Endothelial cell (in vitro differentiated cells): ENCODE results near the gene XAGE1B. TPM values are rescaled to one million over a fixed set of nuclear protein-coding genes. Genes with fewer than 3 reads are reported as not detected.
"Not testable (repeated sequence)": the region's sequence is repeated elsewhere in the genome, so short reads cannot be mapped to it uniquely, and the experiment has no call there.

ENCODE experiments used
- DNase-seq: peaks from one replicate; pipeline ENCODE4 v3.0.0; 2021; ENCODE audit warnings: low spot score
- H3K27ac Mint-ChIP-seq: one replicate; pipeline ENCODE4 v1.8.0; 2021; ENCODE audit warnings: mixed read lengths, inconsistent platforms; ENCODE audit not compliant: unreplicated experiment
- H3K27me3 Mint-ChIP-seq: one replicate; pipeline ENCODE4 v1.8.0; 2021; ENCODE audit warnings: mild to moderate bottlenecking, moderate library complexity, mixed read lengths, inconsistent platforms; ENCODE audit not compliant: unreplicated experiment
- H3K36me3 Mint-ChIP-seq: one replicate; pipeline ENCODE4 v1.8.0; 2021; ENCODE audit warnings: mild to moderate bottlenecking, low read depth, mixed read lengths, inconsistent platforms; ENCODE audit not compliant: unreplicated experiment
- H3K4me1 Mint-ChIP-seq: one replicate; pipeline ENCODE4 v1.8.0; 2021; ENCODE audit warnings: mild to moderate bottlenecking, mixed read lengths, inconsistent platforms; ENCODE audit not compliant: unreplicated experiment
- H3K4me3 Mint-ChIP-seq: one replicate; pipeline ENCODE4 v1.8.0; 2021; ENCODE audit warnings: mild to moderate bottlenecking, mixed read lengths, inconsistent platforms; ENCODE audit not compliant: unreplicated experiment
- H3K9me3 Mint-ChIP-seq: one replicate; pipeline ENCODE4 v1.8.0; 2021; ENCODE audit warnings: mixed read lengths, inconsistent platforms; ENCODE audit not compliant: unreplicated experiment
- CTCF ChIP-seq: fragments of 200-600 bp; sonication (generic); IDR thresholded peaks from one replicate; pipeline ENCODE4 v1.5.0; 2021; ENCODE audit warnings: antibody characterized with exemption; ENCODE audit not compliant: unreplicated experiment
- long read RNA-seq: library from polyadenylated mRNA; unstranded; transcript quantifications from one replicate; pipeline ENCODE4 v2.0.0, GENCODE V29; 2020; ENCODE audit not compliant: unreplicated experiment
- total RNA-seq: library from RNA; stranded (reverse); fragmentation: NEBNext Ultra II Directional; extraction: Animal tissue kit (Norgen Biotek cat#: 25700); gene quantifications from one replicate; pipeline ENCODE4 v1.2.1, GENCODE V29; 2021; ENCODE audit not compliant: unreplicated experiment

The XAGE1B gene
- total RNA-seq: not detected
- long read RNA-seq: 0 reads

GRCh38 chrX:52516987-52517325, at the start of gene XAGE1B:
Gene XAGE1B (minus strand): TSS chrX:52517063. CDS start chrX:52515527, 1,536 bp downstream.
- H3K36me3 Mint-ChIP-seq, H3K9me3 Mint-ChIP-seq, H3K27me3 Mint-ChIP-seq, H3K27ac Mint-ChIP-seq, DNase-seq, H3K4me3 Mint-ChIP-seq, H3K4me1 Mint-ChIP-seq: not testable (repeated sequence)

- no peak for DNase-seq
- no peak for TF ChIP-seq CTCF
- Mint-ChIP-seq H3K27me3 (peaks cover 2% of the 10 kb centered on the region), H3K9me3 (no peaks in the 10 kb centered on the region), H3K4me1 (peaks cover 3% of the 10 kb centered on the region), H3K27ac (no peak overlapping the region), H3K4me3 (no peak overlapping the region), H3K36me3 (no peaks in the 10 kb centered on the region)
Observed at GRCh38 chrX:52563105-52563504, 46.2 kb upstream of the XAGE1B start.

GRCh38 chrX:52558140-52558539, 41.3 kb upstream of the XAGE1B start:
- TF ChIP-seq CTCF: no peak
- Mint-ChIP-seq H3K27me3 (no peaks in the 10 kb centered on the region), H3K4me3 (no peak overlapping the region), H3K27ac (no peak overlapping the region), H3K4me1 (no peaks in the 10 kb centered on the region), H3K9me3 (no peaks in the 10 kb centered on the region), H3K36me3 (no peaks in the 10 kb centered on the region)
- DNase-seq: no peak

GRCh38 chrX:52556741-52557140, 39.9 kb upstream of the XAGE1B start:
- no peaks in the 10 kb centered on the region for H3K9me3 Mint-ChIP-seq
- H3K27me3 Mint-ChIP-seq: no peaks in the 10 kb centered on the region
- H3K4me1 Mint-ChIP-seq: no peaks in the 10 kb centered on the region
- no peak for TF ChIP-seq CTCF
- no peak overlapping the region for H3K27ac Mint-ChIP-seq
- no peaks in the 10 kb centered on the region for H3K36me3 Mint-ChIP-seq
- no peak for DNase-seq
- H3K4me3 Mint-ChIP-seq: no peak overlapping the region

GRCh38 chrX:52553995-52554642, 37.3 kb upstream of the XAGE1B start:
- no peaks in the 10 kb centered on the region for H3K4me1 Mint-ChIP-seq
- H3K9me3 Mint-ChIP-seq: no peaks in the 10 kb centered on the region
- no peak for TF ChIP-seq CTCF
- H3K27ac Mint-ChIP-seq: no peak overlapping the region
- no peak overlapping the region for H3K4me3 Mint-ChIP-seq
- H3K36me3 Mint-ChIP-seq: no peaks in the 10 kb centered on the region
- no peaks in the 10 kb centered on the region for H3K27me3 Mint-ChIP-seq
- DNase-seq: no peak

- H3K27me3 Mint-ChIP-seq, H3K4me3 Mint-ChIP-seq, H3K4me1 Mint-ChIP-seq, H3K36me3 Mint-ChIP-seq, DNase-seq, H3K9me3 Mint-ChIP-seq, H3K27ac Mint-ChIP-seq: not testable (repeated sequence)
Observed at GRCh38 chrX:52548769-52549168, 31.9 kb upstream of the XAGE1B start.
